ENCODE results near the gene ARL13B.

- TF ChIP-seq, protein P1, sequence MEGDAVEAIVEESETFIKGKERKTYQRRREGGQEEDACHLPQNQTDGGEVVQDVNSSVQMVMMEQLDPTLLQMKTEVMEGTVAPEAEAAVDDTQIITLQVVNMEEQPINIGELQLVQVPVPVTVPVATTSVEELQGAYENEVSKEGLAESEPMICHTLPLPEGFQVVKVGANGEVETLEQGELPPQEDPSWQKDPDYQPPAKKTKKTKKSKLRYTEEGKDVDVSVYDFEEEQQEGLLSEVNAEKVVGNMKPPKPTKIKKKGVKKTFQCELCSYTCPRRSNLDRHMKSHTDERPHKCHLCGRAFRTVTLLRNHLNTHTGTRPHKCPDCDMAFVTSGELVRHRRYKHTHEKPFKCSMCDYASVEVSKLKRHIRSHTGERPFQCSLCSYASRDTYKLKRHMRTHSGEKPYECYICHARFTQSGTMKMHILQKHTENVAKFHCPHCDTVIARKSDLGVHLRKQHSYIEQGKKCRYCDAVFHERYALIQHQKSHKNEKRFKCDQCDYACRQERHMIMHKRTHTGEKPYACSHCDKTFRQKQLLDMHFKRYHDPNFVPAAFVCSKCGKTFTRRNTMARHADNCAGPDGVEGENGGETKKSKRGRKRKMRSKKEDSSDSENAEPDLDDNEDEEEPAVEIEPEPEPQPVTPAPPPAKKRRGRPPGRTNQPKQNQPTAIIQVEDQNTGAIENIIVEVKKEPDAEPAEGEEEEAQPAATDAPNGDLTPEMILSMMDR (IDR thresholded peaks at IDR 0.05), result no peak
- TF ChIP-seq POLR2A (IDR thresholded peaks at IDR 0.05), result no peak
These were observed 102.5 kb downstream of the ARL13B start for GRCh38 chr3:94082391-94082937.

Data from uterus (tissue), 2 donors.